HG02870 (cell line): ENCODE data around the gene FKBP9.
"Not testable (repeated sequence)": the region's sequence is repeated elsewhere in the genome, so short reads cannot be mapped to it uniquely, and the experiment has no call there.

ENCODE experiments used
- ATAC-seq: cut with Tn5 transposase; IDR thresholded peaks from one replicate; pipeline ENCODE4 v1.9.1; 2021; ENCODE audit warnings: mild to moderate bottlenecking, moderate library complexity; ENCODE audit not compliant: unreplicated experiment

FKBP9 gene, protein sequence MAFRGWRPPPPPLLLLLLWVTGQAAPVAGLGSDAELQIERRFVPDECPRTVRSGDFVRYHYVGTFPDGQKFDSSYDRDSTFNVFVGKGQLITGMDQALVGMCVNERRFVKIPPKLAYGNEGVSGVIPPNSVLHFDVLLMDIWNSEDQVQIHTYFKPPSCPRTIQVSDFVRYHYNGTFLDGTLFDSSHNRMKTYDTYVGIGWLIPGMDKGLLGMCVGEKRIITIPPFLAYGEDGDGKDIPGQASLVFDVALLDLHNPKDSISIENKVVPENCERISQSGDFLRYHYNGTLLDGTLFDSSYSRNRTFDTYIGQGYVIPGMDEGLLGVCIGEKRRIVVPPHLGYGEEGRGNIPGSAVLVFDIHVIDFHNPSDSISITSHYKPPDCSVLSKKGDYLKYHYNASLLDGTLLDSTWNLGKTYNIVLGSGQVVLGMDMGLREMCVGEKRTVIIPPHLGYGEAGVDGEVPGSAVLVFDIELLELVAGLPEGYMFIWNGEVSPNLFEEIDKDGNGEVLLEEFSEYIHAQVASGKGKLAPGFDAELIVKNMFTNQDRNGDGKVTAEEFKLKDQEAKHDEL

DNA sequence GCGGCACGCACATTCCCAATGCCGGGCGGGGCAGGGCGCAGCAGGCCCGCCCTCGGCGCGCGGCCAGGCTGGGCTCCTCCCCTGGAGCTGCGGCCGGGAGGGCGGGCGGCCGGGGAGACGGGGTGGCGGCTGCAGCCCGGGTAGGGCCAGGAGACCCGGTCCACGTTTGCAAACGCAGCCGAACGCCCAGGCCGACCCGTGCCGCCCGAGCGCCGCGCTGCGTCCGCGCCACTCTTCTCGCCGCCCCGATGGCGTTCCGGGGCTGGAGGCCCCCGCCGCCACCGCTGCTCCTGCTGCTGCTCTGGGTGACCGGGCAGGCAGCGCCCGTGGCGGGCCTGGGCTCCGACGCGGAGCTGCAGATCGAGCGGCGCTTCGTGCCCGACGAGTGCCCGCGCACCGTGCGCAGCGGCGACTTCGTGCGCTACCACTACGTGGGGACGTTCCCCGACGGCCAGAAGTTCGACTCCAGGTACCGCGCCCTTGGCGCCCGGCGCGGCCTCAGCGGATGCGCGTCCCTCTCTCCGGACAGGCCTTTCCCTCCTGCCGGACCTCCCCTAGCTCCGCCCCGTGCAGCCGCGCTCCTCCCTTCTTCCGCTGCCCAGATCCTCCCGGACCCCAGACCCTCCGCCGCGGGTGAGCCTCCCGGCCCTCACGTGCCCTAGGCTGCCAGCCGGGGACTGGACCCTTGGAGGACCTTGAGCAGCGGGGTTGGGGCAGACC is at the start of gene FKBP9:
TSS of gene FKBP9 (plus strand) at position 115 of the 720 bp plus-strand sequence. CDS start at position 249, 134 bp downstream.
- ATAC-seq = peak; percentile 70

- no peak for ATAC-seq
Measured at GRCh38 chr7:32910195-32910594, 47.0 kb upstream of the FKBP9 start.

- ATAC-seq = no peak
Measured at GRCh38 chr7:32914184-32914583, 43.1 kb upstream of the FKBP9 start.

DNA sequence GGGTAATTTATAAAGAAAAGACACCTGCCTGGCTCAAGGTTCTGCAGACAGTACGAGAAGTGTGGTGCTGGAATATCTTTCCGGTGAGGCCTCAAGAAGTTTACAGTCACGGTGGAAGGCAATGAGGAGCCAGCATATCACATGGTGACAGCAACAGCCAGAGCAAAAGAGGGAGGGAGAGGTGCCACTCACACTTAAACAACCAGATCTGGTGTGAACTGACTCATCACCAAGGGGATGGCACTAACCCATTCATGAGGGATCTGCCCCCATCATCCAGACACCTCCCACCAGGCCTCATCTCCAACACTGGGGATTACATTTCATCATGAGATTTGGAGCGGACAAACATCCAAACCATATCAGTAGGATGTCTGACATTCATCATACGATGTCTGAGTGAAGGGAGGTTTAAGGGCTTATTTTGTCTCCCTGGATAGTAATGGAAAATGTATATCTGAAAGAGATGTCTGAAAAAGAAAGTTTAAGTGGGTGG is 42.2 kb upstream of the FKBP9 start:
- ATAC-seq = no peak

GRCh38 chr7:32916006-32916405 is 41.2 kb upstream of the FKBP9 start:
- no peak for ATAC-seq

DNA sequence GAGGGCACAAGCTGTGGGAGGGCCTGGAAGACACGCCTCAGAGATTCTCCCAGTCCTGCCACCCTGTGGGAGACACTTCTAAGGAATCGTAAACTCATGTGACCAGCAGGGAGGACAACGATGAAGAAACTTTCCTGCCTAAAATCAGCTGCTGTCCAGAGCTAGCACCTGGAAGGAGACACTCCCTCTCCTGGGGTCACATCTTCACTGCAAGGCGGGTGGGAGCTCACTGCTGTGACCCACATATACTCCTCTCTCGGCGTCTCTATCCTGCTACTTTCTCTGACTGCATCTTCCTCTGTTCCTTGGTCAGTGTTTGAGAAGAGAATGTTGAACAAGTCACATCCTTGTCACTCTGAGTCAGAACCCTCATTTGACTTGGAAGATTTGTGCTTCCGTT is 40.2 kb upstream of the FKBP9 start:
- not testable (repeated sequence) for ATAC-seq

DNA sequence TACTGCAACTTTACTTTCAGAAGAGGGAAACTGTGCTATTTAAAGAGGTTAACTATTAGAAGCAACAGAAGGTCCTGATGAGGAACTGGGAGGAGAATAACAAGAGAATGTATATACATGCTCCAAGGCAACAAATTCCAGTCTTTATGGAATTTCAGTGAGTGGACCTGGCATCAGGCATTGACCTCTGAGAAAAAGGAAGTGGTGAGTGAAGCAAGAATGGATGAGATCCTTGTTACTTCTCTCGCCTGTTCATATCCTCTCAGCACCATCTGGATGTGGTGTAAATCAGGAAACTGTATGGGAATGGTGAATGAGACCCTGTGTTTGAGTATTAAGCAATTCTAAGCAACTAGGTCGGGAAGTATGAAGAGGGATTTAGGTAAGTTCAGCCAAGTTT is 35.3 kb upstream of the FKBP9 start:
- no peak for ATAC-seq

DNA sequence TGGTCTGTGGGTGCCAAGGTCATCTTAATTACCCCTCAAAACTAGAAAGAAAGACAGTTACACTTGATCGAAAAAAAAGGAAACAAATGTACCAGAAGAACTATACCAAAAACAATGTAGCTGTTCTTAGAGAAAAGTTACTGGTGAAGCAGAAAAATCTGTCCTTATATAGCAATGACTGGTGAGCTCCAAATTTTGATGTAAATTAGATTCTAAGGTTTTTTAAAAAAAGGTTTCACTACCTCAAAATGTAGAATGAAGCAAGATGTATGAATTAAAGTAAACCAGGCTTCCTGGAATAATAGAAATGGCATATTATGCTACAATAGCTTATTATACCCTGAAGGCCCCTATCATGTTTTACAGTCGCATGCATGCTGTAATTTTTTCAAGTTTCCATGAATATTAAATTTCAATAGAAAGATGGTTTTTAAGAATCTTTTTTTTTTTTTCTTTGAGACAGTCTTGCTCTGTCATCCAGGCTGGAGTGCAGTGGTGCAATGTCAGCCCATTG is 28.4 kb upstream of the FKBP9 start:
- ATAC-seq = no peak

DNA sequence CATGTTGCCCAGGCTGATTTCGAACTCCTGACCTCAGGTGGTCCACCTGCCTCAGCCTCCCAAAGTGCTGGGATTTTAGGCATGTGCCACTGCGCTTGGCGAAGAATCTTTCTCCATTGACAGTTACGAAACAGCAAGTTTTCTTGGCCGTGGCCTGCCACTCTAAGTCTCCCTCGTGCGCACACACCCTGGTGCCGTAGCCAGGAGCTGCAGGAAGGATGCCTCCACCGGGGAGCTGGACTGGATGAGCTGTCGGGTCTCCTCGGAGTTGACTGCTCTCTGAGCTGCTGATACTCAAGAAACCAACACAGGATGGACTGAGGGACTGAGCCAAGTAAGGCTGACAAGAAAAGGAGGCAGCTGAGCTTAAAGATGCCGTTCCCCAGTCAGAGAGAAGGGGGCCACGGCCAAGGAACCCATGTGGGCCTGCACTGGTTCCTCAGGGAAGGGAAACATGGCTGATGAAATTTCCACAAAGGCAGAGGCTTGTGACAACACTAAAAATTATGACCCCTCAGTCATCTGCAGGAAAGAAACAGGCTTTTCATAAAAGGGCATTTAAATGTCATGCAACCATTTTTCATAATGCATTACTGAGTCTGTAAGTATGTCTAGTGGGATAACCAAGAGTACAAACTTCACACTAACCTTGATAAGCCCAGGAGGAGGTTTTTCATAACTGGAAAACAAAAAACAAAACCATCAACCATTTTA is 27.7 kb upstream of the FKBP9 start:
- ATAC-seq = no peak

DNA sequence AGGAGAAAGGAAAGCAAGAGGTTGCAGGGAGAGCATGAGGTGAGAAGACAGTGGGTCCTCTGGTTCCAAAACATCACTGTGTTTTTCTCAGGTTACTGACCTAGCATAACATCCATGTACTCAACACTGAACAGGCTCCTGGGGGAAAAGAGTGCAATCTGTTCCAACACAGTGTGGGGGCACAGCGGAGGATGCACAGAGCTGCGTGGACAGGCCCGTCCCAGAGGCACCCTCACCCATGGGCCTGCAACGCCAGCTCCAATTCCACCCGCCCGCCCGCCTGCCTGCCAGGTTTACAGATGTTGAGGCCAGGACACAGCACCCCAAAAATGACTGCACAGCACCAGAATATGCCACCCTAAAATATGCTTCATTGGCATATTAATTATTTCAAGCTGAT is 26.9 kb upstream of the FKBP9 start:
- no peak for ATAC-seq

- ATAC-seq = no peak
Measured at GRCh38 chr7:32935558-32935957, 21.7 kb upstream of the FKBP9 start.

DNA sequence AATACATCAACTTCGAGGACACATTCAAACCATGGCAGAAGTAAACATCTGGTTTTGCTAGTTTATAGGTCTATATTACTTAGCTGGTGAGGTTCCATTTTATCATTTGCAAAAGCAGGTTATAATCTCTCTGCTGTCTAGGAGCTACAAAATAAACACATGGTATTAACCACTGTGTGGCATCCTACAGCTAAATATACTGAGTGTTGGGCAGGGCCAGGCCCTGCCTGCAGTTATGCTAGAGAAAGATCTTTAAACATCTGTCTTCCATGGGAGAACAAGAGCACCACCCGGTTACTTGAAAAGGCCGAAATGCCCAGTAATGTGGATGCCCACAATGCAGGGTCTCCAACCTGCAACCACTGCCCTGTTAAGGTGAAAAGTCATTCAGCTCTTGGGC is 20.6 kb upstream of the FKBP9 start:
- no peak for ATAC-seq

DNA sequence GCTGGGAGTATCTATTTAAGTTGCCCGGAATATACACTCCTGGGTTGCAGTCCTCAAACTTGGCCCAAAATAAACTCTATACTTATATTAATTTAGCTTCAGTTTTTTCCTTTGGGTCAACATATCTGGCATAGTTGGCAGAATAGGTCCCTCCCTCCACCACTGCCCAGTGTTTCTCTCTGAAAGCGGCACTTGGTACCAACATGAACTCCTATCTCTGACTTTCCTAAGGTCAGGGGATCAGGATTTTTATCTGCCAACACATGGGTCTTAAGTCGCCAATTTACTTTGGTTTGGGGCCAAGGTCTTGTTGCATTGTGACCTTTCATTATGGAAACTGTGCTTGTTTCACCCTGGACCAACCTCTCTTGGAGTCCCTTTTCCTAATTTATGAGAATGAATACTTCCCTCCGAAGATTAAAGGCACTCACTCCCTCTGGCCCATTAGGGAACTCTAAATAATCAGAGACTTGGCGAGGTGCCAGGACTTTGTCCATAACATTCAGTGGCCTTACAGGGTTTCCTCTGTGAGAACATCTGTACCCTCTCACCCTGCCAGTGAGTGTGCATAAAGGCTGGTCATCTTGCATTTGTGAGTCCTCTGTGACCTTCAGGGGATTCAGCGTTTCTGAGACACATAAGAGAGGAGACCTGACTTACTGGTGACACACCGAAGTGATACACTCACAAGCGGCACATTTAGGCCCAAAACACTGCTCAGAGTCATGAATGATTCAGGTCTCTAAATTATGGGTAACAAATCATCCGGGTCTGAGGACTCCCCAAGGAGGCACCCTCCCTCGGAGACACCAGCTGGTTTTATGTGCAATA is 19.7 kb upstream of the FKBP9 start:
- no peak for ATAC-seq

DNA sequence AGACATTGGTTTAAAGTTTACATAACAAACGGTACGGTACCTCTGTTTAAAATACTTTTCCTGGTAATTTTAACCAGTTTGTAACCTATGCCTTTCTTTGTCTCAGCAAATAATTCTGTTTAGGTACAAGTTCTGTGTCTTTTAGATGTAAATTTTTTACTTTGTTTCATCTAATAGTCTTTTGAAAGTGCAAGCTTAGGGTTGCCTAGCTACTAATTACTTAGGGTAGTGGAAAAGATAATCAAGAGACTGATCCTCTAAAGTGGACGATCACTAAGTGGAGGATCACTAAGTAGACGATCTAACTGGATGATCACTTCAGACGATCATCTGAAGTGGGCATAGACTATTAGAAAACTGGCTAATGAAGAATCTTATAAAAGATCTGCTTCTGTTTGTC is 16.1 kb upstream of the FKBP9 start:
- no peak for ATAC-seq

DNA sequence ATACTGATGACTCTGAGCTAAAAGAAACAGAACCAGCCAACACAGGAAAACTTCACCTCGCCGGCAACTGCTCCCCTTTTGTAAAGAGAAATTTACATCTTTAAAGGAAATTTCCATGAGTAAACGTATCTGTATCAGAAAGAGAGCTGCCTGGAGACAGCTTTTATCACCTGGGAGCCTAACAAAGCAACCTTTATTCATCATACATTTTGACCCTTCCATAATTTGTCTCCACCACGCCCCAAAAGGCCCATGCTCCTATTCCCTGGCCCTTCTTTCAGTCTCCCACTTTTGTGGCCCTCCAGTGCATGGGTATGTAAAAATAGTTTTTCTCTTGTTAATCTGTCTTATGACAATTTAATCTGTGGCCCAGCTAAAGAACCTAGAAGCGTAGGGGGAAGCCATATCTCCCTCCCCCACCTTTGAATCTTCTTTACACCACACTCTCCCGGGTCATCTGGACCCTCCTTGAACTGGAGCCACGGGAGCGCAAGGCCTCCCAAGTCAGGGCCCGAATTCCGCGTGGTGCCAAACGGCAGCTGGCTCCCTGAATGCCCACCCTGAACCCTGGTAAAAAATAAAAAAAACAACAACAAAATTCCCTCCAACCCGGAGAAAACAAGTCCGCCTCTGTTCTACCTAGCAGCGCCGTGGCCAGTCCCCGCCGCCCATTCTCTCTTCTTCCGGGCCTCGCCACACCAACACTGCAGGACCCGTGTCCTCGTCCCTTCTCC is 15.4 kb upstream of the FKBP9 start:
- peak; percentile 13 for ATAC-seq

- peak; percentile 75 for ATAC-seq
Measured at GRCh38 chr7:32942415-32943251, 14.6 kb upstream of the FKBP9 start.

DNA sequence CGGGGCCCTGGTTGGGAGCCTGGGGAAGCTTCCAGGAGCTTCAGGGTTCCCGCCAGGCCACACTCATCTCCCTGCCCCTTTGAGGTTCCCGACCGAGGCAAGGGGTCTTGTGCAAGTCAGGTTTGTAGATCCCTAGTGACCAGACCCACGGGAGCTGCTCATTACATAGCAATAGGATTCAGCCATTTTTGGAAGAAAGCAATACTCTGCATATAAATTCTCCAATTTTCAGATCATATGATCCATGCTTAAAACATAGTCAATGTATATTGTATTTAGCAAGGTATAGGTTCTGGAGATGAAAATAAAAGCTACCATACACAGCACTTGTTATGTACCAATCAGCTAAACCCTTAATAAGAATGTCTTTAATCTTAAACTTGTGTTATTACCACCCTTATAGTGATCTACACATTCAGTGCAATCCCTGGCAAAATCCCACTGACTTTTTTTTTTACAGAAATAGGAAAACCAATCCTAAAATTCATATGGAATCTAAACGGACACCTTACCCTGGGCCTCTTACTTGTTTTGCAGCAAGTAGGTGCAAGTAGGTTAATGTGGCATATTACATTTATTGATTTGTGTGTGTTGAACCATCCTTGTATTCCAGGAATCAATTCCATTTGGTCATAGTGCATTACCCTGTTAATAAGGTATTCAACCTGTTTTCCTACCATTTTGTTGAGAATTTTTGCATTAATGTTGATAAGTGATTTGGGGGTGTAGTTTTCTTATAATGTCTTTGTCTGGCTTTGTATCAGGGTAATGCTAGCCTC is 13.8 kb upstream of the FKBP9 start:
- ATAC-seq = no peak
